Heart right ventricle (tissue), 16 donors: ENCODE measurements around the gene DDX24. TPM values are rescaled to one million over a fixed set of nuclear protein-coding genes. Genes with fewer than 3 reads are reported as not detected.

Experiments
- ATAC-seq, 8 donors: fragments of 200-7000 bp; cut with Tn5 transposase; one replicate each; pipeline ENCODE4 v1.9.1; 2020; ENCODE audit warnings: mild to moderate bottlenecking in 8 of 8, moderate library complexity in 8 of 8, moderate number of reproducible peaks in 1 of 8
- DNase-seq, 2 donors: peaks; one replicate each; pipeline ENCODE4 v3.0.0-alpha.2; 2020
- H3K27ac ChIP-seq, 10 donors: fragments of 200-600 bp; sonication (generic) in 2 of 10; one replicate each; pipeline versions ENCODE4 v1.5.0 to v1.8.0; 2020 to 2022; ENCODE audit warnings: mild to moderate bottlenecking in 3 of 10
- H3K27me3 ChIP-seq, 7 donors: fragments of 200-600 bp; one replicate each; pipeline ENCODE4 v1.8.0; 2021 to 2022; ENCODE audit warnings: mild to moderate bottlenecking in 2 of 7
- H3K36me3 ChIP-seq, 9 donors: fragments of 200-600 bp; sonication (generic) in 1 of 9; one replicate each; pipeline versions ENCODE4 v1.5.0 to v1.8.0; 2020 to 2022; ENCODE audit warnings: mild to moderate bottlenecking in 2 of 9
- H3K4me1 ChIP-seq, 9 donors: fragments of 200-600 bp; sonication (generic) in 1 of 9; one replicate each; pipeline versions ENCODE4 v1.5.0 to v1.8.0; 2020 to 2022; ENCODE audit warnings: mild to moderate bottlenecking in 4 of 9
- H3K4me3 ChIP-seq, 10 donors: fragments of 200-600 bp; sonication (generic) in 2 of 10; one replicate each; pipeline versions ENCODE4 v1.5.0 to v1.8.0; 2020 to 2022; ENCODE audit warnings: mild to moderate bottlenecking in 7 of 10, moderate library complexity in 2 of 10
- H3K9me3 ChIP-seq, 11 donors: fragments of 200-600 bp in 10 of 11; sonication (generic) in 2 of 11; one replicate each; pipeline versions ENCODE4 v1.5.0 to v1.8.0; 2013 to 2022; ENCODE audit warnings: mild to moderate bottlenecking in 2 of 11, control low read depth in 1 of 11, moderate library complexity in 1 of 11
- CTCF ChIP-seq, 9 donors: fragments of 200-600 bp; sonication (generic) in 2 of 9; IDR thresholded peaks; one replicate each; pipeline versions ENCODE4 v1.5.0 to v1.8.0; 2021 to 2022; ENCODE audit warnings: antibody characterized with exemption in 9 of 9, mild to moderate bottlenecking in 5 of 9, moderate library complexity in 1 of 9
- WGBS, 2 donors: extraction: QIAGEN DNeasy Blood & Tissue Kit; methylation state at CpG; one replicate each; pipeline ENCODE4 v1.1.7; 2013; ENCODE audit warnings: inconsistent platforms in 1 of 2; 5-methylcytosine and 5-hydroxymethylcytosine counted together
- intact Hi-C, 10 donors: fragments of 100-400 bp; cut with DNase I; formaldehyde crosslinking; loops; one replicate each; pipeline versions ENCODE4 v1.11.1 to v1.14.2; 2022
- polyA plus RNA-seq, 2 donors: library from polyadenylated mRNA; stranded (reverse); fragments of 200-250 nt; gene quantifications; one replicate each; pipeline ENCODE4 v1.2.3, GENCODE V29; 2013
- total RNA-seq, 10 donors: library from RNA; stranded (reverse); fragmentation: NEBNext Ultra II Directional in 3 of 10; extraction: Animal tissue kit (Norgen Biotek cat#: 25700) in 3 of 10; gene quantifications; one replicate each; pipeline versions ENCODE4 v1.2.1 to v1.2.4, GENCODE V29; 2021 to 2023
- donor health status: Arrhythmogenic right ventricular cardiomyopathy.
- donor health status: ischemic (EF 13 %, LVEDD 7.1; RV severe dilation, severe dysfunction).
- donor health status: healthy with polysubstance abuse.
- donor health status: DM: no; HTN: yes; CAD: no.
- donor health status: DM: no; HTN: no; CAD: no.
- donor health status: ischemic (EF 25% LVEDD 6.9; RV normal size, moderate dysfunction).
- donor health status: ischemic (EF 25% LVEDD 5.7; RV mildly dilated, moderate dysfunction).
- donor health status: healthy.
- donor health status: DM: yes; HTN: yes; CAD: no.
- donor health status: Ischemic cardiomyopathy.
- donor health status: ischemic (EF 35%, LVEDD 5.7; RV mildly dilated, moderate dysfunction).
- donor health status: nonischemic (EF 11% LVEDD 7.7; RV severe dilation, severe dysfunction).
- donor health status: DM: yes; HTN: yes; CAD: no.
- donor health status: PGD.
- donor health status: ischemic (EF 29% LVEDD 5.4; RV normal size, mild dysfunction).
- donor health status: nonischemic (EF 23%, LVEDD 6.1; RV moderate dilation, normal function).

DDX24 gene
- total and polyA plus RNA-seq, 12 donors, result 94.1 to 269 (median 234) TPM

DNA sequence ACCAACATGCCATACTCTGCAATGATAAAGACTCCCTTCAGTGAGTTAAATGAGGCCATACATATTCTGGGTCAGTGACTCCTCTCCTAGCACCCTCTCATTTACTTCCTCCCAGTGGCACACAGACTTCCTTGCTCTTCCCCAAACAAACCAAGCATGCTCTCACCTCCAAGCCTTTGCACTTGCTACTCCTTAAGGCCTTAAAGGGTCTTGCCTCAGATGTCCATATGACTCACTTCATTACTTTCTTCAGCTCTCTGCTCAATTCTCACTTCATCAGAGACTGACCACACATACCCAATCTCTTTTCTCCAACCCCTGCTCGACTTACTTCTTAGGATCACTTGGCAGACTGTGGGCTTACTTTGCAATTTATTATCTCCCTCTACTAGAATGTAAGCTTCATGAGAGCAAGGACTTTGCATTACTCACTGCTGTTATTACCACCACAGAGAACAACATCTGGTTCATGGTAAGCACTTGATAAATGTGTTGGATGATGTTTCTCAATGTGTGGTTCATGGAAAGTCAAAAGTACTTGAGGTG, 22.8 kb downstream of the DDX24 start:
- no peaks in the 10 kb centered on the region for H3K27me3 ChIP-seq
- H3K4me1 ChIP-seq, result peaks cover 0 to 54% (median 15%) of the 10 kb centered on the region in 9 donors
- intact Hi-C loops, result no loop called here
- no peak for ATAC-seq
- H3K36me3 ChIP-seq, result peaks cover 5 to 100% (median 80%) of the 10 kb centered on the region in 9 donors
- H3K4me3 ChIP-seq, result no peak overlapping the region
- 75 to 88% methylated on average over 1 of the region's 1 CpG for WGBS, 2 donors
- H3K27ac ChIP-seq, result no peak overlapping the region
- TF ChIP-seq CTCF (IDR thresholded peaks at IDR 0.05), result no peak
- H3K9me3 ChIP-seq, result no peaks in the 10 kb centered on the region
- no peak for DNase-seq

DNA sequence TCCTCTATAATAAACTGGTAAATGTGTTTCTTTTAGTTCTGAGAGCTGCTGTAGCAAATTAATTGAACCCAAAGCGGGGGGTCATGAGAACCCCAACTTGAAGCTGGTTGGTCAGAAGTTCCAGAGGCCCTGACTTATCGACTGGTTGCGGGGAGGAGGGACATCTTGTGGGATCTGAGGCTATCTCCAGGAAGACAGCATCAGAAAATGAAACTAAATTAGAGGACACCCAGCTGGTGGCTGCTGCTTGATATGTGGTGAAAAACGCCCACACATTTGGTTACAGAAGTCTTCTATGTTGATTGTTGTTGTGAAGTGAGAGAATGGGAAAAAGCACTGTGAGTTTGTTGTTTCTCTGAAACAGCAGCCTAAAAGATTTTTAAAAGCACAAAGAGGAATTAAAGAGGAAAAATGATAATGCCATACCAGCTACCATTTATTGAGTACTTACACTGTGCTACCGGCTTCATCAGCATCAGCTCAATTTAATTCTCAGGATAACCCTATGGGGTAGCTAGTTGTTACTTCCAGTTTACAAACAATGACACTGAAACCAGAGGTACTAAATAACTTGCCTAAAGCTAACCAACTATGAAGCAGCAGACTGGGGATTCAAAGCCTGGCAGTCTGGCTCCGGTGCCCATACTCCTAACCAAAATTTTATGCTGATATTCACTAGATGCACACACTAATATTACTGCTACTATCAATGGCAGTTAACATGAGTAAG, 24.3 kb downstream of the DDX24 start:
- Histone ChIP-seq H3K27me3 (no peaks in the 10 kb centered on the region), H3K4me3 (no peak overlapping the region), H3K36me3 (peaks cover 5 to 100% (median 87%) of the 10 kb centered on the region in 9 donors), H3K9me3 (no peaks in the 10 kb centered on the region), H3K4me1 (peaks cover 0 to 52% (median 22%) of the 10 kb centered on the region in 9 donors), H3K27ac (peak overlapping the region in 1 of 10 donors; percentile 13)
- intact Hi-C loops, result no loop called here
- DNase-seq (no peak), ATAC-seq (no peak)
- 79% methylated on average over 6 of the region's 6 CpGs for WGBS, 2 donors
- TF ChIP-seq CTCF (IDR thresholded peaks at IDR 0.05), result no peak

DNA sequence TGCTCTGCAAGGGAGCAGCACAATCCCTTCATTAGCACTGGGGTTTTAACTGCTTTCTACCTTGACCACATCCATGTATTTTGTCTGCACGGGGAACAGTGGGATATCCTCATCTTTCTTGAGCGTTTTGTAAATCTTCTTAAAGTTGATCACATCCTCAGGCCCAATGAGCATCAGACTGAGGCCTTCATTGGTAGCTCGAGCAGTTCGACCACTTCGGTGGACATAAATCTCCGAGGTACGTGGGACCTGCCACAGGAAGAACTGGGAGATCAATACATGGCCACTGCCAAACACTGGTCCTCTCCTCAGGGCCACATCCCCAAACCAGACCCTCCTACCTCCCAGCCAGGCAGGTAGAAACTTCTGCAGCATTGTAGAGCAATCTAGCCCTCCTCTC, 26.1 kb downstream of the DDX24 start:
- intact Hi-C loops, result loop anchor here in 2 of 10 donors (5.0 kb wide), 1 partner anchor 82 kb away; no protein-coding TSS in a partner anchor
- no peak for TF ChIP-seq CTCF (IDR thresholded peaks at IDR 0.05)
- peaks cover 3 to 56% (median 31%) of the 10 kb centered on the region in 9 donors for H3K4me1 ChIP-seq
- peaks cover 0 to 100% (median 74%) of the 10 kb centered on the region in 9 donors for H3K36me3 ChIP-seq
- WGBS, 2 donors, result 94 to 95% methylated on average over 7 of the region's 7 CpGs
- ATAC-seq, result no peak
- DNase-seq, result no peak
- H3K27me3 ChIP-seq, result no peaks in the 10 kb centered on the region
- no peak overlapping the region for H3K4me3 ChIP-seq
- H3K27ac ChIP-seq, result no peak overlapping the region
- H3K9me3 ChIP-seq, result no peaks in the 10 kb centered on the region

GRCh38 chr14:94054401-94054800, 26.6 kb downstream of the DDX24 start:
- no peak for DNase-seq
- Histone ChIP-seq H3K27me3 (no peaks in the 10 kb centered on the region), H3K36me3 (peaks cover 0 to 100% (median 74%) of the 10 kb centered on the region in 9 donors), H3K9me3 (no peaks in the 10 kb centered on the region), H3K27ac (no peak overlapping the region), H3K4me1 (peaks cover 3 to 54% (median 28%) of the 10 kb centered on the region in 9 donors), H3K4me3 (no peak overlapping the region)
- WGBS, 2 donors, result 96 to 97% methylated on average over 1 of the region's 1 CpG
- no peak for TF ChIP-seq CTCF (IDR thresholded peaks at IDR 0.05)
- ATAC-seq, result no peak
- intact Hi-C loops, result loop anchor here in 2 of 10 donors (5.0 kb wide), 1 partner anchor 83 kb away; no protein-coding TSS in a partner anchor
